Peyer's patch (tissue), 4 donors: ENCODE data around the gene CPT1B. TPM values are rescaled to one million over a fixed set of nuclear protein-coding genes. Genes with fewer than 3 reads are reported as not detected.

Experiments
- DNase-seq, 3 donors: peaks; one replicate each; pipeline ENCODE4 v3.0.0-alpha.2; 2017 to 2019
- H3K27ac ChIP-seq, 4 donors: fragments of 200-600 bp; sonication (generic); one replicate each; pipeline ENCODE4 v1.5.1; 2016 to 2019
- H3K27me3 ChIP-seq, 2 donors: fragments of 200-600 bp; sonication (generic); one replicate each; pipeline ENCODE4 v1.5.1; 2019
- H3K36me3 ChIP-seq, 3 donors: fragments of 200-600 bp; sonication (generic); one replicate each; pipeline ENCODE4 v1.5.1; 2016 to 2019
- H3K4me1 ChIP-seq, 4 donors: fragments of 200-600 bp; sonication (generic); one replicate each; pipeline ENCODE4 v1.5.1; 2016 to 2019
- H3K4me3 ChIP-seq, 4 donors: fragments of 200-600 bp; sonication (generic); 1 replicate in 3 of 4; 2 replicates in 1 of 4; pipeline ENCODE4 v1.5.1; 2016 to 2019; ENCODE audit warnings: mild to moderate bottlenecking in 1 of 4
- H3K9me3 ChIP-seq, 4 donors: fragments of 200-600 bp; sonication (generic); one replicate each; pipeline ENCODE4 v1.5.1; 2016 to 2019; ENCODE audit warnings: mild to moderate bottlenecking in 1 of 4
- POLR2A ChIP-seq, 2 donors: fragments of 450-650 bp; IDR thresholded peaks; one replicate each; pipeline ENCODE4 v1.5.1; 2017; ENCODE audit warnings: antibody characterized with exemption in 2 of 2, mild to moderate bottlenecking in 2 of 2, moderate library complexity in 2 of 2
- total RNA-seq, 4 donors: library from RNA; depleted of rRNA; stranded (reverse); fragments of >200 nt; gene quantifications; one replicate each; pipeline ENCODE4 v1.1.0, GENCODE V29; 2016
- TF ChIP-seq, protein P1 (sequence below), 6 experiments: fragments of 450-650 bp in 4 of 6; fragments of 200-600 bp in 2 of 6; sonication (generic) in 1 of 6; IDR thresholded peaks; one replicate each; pipeline ENCODE4 v1.5.1; 2017 to 2019; ENCODE audit warnings: antibody characterized with exemption in 6 of 6, mild to moderate bottlenecking in 3 of 6, moderate library complexity in 1 of 6

Gene CPT1B
- total RNA-seq, 4 donors from 2014 or later, result 51.2 to 133 (median 56.5) TPM

DNA sequence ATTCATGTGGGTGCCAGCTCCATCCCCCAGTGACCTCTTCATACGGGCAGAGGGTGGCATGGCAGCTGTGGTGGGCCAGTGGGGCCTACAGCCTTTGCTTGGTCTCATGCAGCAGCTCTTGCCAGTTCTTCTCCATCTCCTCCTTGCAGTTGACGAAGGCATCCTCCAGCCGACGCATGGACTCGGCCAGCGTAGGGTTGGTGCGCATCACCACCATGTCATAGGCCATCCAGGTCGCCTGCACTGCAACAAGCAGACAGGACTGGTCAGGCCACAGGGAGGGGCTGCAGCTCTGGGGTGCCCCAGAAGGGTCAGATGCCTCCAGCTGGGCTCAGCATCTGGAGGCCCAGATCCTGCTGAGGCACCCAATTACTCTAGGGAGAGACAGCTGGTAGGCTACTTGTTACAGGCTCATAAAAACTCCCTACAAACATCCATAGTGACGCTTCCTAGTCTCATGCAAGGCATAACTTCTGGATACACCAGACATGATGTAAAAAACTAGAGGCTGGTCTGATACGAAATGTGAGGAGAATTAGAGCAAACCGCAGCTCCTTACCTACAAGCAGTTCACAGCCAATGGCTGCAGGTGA is 27.0 kb downstream of the CPT1B start:
- peaks cover 0 to 23% (median 12%) of the 10 kb centered on the region in 4 donors for H3K4me1 ChIP-seq
- DNase-seq, result no peak
- H3K36me3 ChIP-seq, result no peaks in the 10 kb centered on the region
- no peak overlapping the region for H3K4me3 ChIP-seq
- H3K27ac ChIP-seq, result no peak overlapping the region
- no peaks in the 10 kb centered on the region for H3K9me3 ChIP-seq
- no peak for TF ChIP-seq POLR2A (IDR thresholded peaks at IDR 0.05)
- TF ChIP-seq, protein P1, sequence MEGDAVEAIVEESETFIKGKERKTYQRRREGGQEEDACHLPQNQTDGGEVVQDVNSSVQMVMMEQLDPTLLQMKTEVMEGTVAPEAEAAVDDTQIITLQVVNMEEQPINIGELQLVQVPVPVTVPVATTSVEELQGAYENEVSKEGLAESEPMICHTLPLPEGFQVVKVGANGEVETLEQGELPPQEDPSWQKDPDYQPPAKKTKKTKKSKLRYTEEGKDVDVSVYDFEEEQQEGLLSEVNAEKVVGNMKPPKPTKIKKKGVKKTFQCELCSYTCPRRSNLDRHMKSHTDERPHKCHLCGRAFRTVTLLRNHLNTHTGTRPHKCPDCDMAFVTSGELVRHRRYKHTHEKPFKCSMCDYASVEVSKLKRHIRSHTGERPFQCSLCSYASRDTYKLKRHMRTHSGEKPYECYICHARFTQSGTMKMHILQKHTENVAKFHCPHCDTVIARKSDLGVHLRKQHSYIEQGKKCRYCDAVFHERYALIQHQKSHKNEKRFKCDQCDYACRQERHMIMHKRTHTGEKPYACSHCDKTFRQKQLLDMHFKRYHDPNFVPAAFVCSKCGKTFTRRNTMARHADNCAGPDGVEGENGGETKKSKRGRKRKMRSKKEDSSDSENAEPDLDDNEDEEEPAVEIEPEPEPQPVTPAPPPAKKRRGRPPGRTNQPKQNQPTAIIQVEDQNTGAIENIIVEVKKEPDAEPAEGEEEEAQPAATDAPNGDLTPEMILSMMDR (IDR thresholded peaks at IDR 0.05), result no peak
- H3K27me3 ChIP-seq, result peaks cover 0 to 15% of the 10 kb centered on the region in 2 donors

DNA sequence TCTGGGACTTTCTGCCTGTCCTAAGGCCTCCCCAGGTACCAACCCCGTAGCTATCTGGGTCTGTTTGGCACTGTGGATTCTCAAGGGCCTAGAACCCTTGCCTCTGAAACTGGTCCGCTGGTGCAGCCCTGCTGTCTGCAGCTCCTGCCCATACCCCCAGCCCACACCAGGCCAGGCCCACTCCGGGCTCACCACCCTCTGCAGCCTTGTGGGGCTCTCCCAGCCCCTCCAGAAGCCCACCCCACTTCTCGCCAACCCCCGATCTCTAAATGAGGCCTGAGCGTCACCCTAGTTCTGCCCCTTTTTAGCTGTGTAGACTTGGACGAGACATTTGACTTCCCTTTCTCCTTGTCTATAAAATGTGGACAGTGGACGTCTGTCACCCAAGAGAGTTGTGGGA is 27.8 kb downstream of the CPT1B start:
- H3K9me3 ChIP-seq, result no peaks in the 10 kb centered on the region
- TF ChIP-seq, protein P1 (IDR thresholded peaks at IDR 0.05), result no peak
- no peak for TF ChIP-seq POLR2A (IDR thresholded peaks at IDR 0.05)
- H3K27me3 ChIP-seq, result peaks cover 0 to 15% of the 10 kb centered on the region in 2 donors

DNA sequence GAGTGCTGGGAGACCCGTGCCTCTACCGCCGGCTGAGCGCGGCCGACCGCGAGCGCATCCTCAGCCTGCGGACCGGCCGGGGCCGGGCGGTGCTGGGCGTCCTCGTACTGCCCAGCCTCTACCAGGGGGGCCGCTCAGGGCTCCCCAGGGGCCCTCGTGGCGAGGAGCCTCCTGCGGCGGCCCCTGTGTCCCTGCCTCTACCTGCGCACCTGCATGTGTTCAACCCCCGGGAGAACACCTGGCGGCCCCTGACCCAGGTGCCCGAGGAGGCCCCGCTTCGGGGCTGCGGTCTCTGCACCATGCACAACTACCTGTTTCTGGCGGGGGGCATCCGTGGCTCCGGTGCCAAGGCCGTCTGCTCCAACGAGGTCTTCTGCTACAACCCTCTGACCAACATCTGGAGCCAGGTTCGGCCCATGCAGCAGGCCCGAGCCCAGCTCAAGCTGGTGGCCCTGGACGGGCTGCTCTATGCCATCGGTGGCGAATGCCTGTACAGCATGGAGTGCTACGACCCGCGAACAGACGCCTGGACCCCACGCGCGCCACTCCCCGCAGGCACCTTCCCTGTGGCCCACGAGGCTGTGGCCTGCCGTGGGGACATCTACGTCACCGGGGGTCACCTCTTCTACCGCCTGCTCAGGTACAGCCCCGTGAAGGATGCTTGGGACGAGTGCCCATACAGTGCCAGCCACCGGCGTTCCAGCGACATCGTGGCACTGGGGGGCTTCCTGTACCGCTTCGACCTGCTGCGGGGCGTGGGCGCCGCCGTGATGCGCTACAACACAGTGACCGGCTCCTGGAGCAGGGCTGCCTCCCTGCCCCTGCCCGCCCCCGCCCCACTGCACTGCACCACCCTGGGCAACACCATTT is 29.1 kb downstream of the CPT1B start:
- no peaks in the 10 kb centered on the region for H3K36me3 ChIP-seq
- H3K4me1 ChIP-seq, result peaks cover 4 to 33% (median 18%) of the 10 kb centered on the region in 4 donors
- TF ChIP-seq POLR2A (IDR thresholded peaks at IDR 0.05), result no peak
- TF ChIP-seq, protein P1 (IDR thresholded peaks at IDR 0.05), result no peak
- H3K27ac ChIP-seq, result peak overlapping the region; percentile 41 to 84 (median 58)
- H3K9me3 ChIP-seq, result no peaks in the 10 kb centered on the region
- peaks cover 0 to 15% of the 10 kb centered on the region in 2 donors for H3K27me3 ChIP-seq
- DNase-seq, result no peak
- peak overlapping the region; percentile 41 to 65 (median 48) for H3K4me3 ChIP-seq

More for the DNA sequence above, 27.8 kb downstream of the CPT1B start:
- Histone ChIP-seq H3K36me3 (no peaks in the 10 kb centered on the region), H3K4me3 (no peak overlapping the region), H3K4me1 (peaks cover 0 to 23% (median 12%) of the 10 kb centered on the region in 4 donors), H3K27ac (no peak overlapping the region)
- DNase-seq, result no peak

DNA sequence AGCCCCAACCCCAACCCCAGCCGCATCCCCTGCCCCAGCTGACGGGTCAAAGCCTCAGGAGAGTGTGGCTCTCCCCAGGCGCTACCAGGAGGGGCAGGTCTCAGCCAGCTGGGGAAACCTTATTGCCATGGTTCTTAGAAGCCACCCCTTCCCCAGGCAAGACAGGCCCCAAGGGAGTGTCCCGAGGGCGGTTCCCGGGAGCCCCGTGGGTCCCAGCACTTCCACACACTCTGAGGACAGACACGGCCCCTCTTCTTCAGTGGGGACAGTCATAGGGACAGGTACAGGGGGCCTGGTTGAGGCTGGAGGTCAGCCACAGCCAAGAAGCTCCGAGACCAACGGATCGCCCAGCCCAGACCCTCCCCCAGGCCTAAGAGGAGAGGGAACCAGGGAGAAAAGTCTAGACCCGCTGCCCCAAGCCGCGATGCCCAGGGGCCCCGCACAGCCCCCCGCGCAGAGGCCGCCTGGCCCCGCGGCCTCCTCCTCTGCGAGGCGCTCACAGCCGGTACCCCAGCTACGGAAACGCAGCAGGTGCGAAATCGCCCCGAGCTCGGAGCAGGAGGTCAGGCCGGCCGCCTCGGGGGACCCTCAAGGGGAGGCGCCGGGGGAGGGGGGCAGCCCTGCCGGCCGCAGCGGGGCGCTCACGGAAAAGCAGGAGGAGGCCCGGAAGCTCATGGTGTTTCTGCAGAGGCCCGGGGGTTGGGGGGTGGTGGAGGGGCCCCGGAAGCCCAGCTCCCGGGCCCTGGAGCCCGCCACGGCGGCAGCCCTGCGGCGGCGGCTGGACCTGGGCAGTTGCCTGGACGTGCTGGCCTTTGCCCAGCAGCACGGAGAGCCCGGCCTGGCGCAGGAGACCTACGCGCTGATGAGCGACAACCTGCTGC is 29.9 kb downstream of the CPT1B start:
- Histone ChIP-seq H3K4me1 (peaks cover 4 to 39% (median 18%) of the 10 kb centered on the region in 4 donors), H3K4me3 (peak overlapping the region; percentile 41 to 65 (median 48)), H3K36me3 (no peaks in the 10 kb centered on the region), H3K9me3 (no peaks in the 10 kb centered on the region), H3K27me3 (peaks cover 0 to 15% of the 10 kb centered on the region in 2 donors), H3K27ac (peak overlapping the region; percentile 41 to 84 (median 58))
- DNase-seq, result peak in 2 of 3 donors; percentile 77 to 80
- peak in 1 of 2 donors; percentile 11 for TF ChIP-seq POLR2A (IDR thresholded peaks at IDR 0.05)
- TF ChIP-seq, protein P1 (IDR thresholded peaks at IDR 0.05), result peak in 2 of 6 experiments; percentile 10 to 24
